Left lobe of liver (tissue), 2 donors: Measurements from ENCODE around the gene TRAPPC2L. TPM values are rescaled to one million over a fixed set of nuclear protein-coding genes. Genes with fewer than 3 reads are reported as not detected.

Experiments used
- ATAC-seq: fragments of 200-7000 bp; cut with Tn5 transposase; one replicate; pipeline ENCODE4 v1.9.1; 2020; ENCODE audit warnings: mild to moderate bottlenecking, moderate library complexity
- DNase-seq: peaks from one replicate; pipeline ENCODE4 v3.0.0-alpha.2; 2020; ENCODE audit warnings: low spot score
- total RNA-seq: library from RNA; stranded (reverse); gene quantifications from one replicate; pipeline ENCODE4 v1.2.1, GENCODE V29; 2021
- donor health status: DM: no; HTN: no; CAD: no; lungs with moderate emphysema.
- donor health status: DM: no; HTN: yes; CAD: no.

The TRAPPC2L gene
- total RNA-seq = 20.2 TPM

DNA sequence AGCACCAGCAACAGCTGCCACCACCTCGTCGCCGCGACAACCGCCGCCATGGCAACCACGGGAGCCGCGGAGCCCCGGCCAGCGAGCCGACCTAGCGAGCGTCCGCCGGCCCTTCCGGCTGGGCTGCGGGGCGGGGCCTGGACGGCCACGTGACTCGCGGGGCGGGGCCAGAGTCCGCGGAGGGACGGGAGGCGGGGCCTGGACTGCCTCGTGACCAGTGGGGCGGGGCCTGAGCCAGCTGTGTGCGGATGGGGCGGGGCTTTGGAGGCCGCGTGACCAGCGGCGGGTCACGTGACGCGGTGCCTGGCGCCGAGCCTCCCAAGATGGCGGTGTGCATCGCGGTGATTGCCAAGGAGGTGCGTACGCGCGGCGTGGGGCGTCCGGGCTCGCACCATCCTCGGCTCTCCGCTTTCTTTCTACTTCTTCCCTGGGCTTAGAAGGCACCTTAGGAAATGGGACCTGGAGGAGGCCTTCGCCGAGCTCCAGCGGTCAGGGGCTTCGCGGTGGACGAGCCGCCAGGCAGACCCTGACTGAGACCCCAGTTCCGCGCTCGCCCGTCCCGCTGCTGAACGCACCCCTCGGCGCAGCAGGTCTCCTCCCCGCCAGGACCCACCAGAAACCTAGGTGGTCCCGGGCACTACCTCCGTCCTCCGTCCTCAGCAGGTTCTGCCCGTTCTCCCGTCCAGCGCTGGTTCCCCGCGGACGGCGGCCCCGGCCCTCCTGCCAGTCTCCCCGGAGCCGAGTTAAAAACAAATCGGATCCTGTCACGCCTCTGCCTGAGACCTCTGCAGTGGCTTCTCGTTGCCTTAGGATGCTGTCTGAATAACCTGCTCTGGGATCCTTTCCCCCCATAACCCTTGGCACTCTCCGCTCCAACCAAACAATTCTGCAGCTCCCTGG, at the start of gene TRAPPC2L, which contains the start of gene GALNS:
Gene TRAPPC2L (plus strand): TSS at position 300 of the 900 bp plus-strand sequence. CDS start 24 bp downstream, at position 324.
Gene GALNS (minus strand): TSS at position 120 of the 900 bp plus-strand sequence. CDS start 70 bp downstream, at position 50.
- peak; percentile 96 for ATAC-seq
- DNase-seq = peak; percentile 99

DNA sequence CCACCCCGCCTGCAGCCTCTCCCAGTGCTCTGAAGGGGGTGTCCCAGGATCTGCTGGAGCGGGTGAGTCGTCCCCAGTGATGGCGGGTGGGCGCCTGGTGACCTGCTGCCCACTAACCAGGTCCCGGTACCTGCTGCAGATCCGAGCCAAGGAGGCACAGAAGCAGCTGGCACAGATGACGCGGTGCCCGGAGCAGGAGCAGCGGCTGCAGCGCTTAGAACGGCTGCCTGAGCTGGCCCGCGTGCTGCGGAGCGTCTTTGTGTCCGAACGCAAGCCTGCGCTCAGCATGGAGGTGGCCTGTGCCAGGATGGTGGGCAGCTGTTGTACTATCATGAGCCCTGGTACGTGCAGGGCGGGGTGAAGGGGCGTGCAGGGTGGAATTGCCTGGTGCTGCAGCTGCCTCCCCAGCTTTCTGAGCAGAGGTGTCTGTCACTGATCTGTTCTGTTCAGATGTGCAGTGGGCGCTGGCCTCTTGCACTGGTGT, 49.7 kb upstream of the TRAPPC2L start:
- no peak for ATAC-seq
- no peak for DNase-seq

DNA sequence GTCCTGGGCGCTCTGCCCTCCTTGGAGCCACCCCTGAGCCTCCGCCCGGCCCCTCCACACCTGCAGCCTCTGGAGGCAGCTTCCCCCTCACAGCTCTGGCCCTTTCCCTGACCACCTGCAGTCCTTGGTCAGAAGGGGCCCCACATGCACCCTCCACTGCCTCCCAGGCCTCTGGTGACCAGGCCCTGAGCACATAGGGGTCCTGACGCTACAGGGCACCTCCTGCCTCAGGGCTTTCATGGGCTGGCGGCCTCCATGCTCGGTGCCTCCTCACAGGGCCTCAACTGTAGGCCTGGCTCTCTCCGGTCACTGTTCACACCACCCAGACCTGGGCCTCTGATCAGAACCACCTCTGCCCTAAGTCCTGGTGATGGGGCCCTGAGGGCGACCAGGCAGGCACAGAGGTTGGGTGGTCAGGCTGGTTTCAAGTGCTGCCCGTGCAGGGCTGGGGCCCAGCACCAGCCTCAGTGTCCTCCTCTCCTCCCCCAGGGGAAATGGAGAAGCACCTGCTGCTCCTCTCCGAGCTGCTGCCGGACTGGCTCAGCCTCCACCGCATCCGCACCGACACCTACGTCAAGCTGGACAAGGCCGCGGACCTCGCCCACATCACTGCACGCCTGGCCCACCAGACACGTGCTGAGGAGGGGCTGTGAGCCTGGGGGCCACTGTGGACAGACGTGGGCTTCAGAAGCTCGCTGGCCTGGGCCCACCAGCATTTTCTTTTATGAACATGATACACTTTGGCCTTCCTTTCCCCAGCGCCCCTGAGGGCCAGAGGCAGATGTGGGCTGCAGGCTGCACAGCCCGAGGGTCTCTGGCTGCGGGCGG, 49.1 kb upstream of the TRAPPC2L start:
- DNase-seq = no peak
- ATAC-seq = no peak

DNA sequence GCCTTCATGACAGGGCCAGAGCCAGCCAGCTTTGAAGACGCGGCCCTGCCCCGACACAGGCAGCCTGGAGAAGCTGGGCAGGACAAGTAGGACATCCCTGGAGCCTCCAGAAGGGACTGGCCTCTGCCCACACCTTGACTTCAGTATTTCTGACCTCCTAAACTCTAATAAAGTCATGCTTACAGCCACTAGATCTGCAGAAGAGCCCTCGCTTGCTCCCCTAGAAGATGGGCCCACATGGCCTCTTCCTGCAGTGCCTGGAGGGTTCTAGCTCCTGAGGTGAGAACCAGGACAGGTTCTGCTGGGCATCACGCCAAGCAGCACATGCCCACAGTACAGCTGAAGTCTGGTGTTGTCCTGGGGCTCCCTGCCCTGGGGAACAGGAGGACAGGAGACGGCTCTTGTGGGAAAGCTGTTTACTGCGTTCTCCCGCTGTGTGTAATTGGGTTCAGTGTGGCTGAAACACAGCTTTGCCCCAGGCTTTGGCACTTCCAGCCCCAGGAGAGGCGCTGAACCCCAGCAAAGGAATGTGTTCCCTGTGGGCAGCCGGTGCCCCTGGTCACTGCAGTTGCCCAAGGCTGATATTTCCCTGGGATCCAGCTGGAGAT, 47.8 kb upstream of the TRAPPC2L start:
- ATAC-seq (no peak), DNase-seq (no peak)

DNA sequence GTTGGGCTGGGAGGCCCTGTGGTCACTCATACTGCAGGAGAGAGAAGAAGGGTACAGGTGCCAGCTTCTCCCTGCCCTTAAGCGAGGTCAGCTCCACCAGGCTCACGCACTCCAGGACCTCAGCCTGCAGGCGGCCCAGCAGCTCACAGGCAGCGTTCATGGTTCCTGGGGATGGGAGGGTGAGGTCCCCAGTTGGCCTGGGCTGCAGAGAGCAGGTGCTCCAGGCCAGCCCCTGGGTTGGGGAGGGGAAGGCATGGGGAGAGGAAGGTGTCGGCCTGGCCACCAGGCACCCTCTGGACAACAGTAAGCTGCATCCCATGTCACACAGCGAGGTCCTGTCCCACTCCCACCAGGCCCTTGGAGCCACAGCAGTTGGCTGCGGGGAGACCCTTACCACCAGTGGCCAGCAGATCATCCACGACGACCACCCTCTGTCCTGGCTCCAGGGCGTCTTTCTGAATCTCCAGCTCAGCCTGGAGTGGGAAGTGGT, 47.2 kb upstream of the TRAPPC2L start:
- no peak for DNase-seq
- no peak for ATAC-seq

GRCh38 chr16:88810166-88810911, 46.6 kb upstream of the TRAPPC2L start:
- ATAC-seq (no peak), DNase-seq (no peak)

DNA sequence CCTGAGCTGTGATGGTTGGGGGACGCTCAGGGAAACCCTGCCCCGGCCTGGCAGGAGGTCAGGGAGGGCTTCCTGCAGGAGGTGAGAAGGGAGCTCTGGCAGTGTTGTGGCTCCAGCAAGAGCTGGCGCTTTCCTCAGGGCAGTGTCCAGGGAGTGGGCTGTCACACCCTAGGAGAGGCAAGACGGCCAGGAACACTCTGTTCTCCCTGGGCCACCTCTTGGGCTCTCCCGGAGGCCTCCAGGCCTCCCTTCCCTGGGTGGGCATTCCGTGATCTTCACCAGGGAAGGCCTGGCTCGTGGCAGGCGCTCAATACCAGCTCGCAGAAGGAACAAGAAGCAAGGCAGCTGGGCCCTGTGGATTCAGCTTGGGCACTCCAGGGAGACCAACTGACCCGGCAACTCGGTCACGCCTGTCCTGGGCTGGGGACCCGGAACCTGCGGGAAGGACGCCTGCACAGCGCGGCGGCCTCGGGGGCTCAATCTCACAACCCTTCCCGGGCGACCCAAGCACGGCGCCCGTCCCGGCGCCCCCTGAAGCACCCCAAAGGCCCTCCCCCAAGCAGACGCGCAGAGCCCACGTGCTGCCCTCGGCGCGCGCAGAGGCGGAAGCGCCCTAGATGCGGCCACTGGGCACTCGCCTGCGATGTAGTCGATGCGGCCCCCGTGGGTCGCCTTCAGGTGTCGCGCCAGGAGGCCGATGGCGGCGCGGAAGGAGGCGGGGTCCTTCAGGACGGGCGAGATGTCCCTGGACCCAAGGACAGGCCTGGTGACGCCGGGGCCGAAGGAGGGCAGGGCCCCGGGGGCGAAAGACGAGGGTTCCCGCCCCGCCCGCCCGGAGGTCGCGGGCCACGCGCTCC, 45.8 kb upstream of the TRAPPC2L start:
- ATAC-seq (peak; percentile 63), DNase-seq (peak; percentile 72)

DNA sequence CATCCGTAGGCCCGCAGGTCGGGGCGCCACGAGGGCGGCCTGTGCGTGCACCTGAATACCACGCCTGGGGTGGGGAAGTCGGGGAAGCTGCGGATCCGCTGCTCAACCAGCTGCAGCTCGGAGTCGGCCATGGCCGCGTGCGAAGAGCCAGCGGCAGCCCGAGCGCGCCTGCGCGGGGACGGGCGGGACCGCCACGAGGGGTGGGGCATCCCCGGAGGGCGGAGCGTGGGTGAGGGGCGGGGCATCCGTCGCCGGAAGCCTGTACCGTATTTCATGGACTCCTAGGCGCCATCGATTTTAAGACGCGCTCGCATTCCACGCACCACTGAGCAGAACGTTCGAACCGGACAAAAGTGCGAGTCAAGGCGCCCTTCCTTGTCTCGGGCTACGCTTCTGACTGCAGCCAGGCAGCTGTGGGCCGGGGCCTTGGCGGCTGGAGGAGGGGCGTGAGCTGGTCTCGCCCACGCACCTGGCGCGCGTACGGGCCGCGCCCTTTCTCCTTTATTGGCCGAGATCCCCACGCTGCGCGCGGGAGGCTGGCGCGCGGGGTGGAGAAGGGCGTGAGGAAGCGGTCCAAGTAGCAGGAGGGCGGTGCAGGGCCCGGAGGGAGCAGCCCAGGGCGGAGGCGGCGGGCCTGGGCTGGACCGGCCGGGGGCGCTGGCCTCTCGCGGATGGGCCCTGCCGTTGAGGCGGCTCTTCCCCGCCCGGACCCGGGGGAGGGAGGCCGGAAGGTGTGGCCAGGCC, 45.0 kb upstream of the TRAPPC2L start, which contains the start of gene APRT:
Gene APRT (minus strand): TSS at position 160 of the 744 bp plus-strand sequence. CDS start 29 bp downstream, at position 131.
- peak; percentile 89 for ATAC-seq

DNA sequence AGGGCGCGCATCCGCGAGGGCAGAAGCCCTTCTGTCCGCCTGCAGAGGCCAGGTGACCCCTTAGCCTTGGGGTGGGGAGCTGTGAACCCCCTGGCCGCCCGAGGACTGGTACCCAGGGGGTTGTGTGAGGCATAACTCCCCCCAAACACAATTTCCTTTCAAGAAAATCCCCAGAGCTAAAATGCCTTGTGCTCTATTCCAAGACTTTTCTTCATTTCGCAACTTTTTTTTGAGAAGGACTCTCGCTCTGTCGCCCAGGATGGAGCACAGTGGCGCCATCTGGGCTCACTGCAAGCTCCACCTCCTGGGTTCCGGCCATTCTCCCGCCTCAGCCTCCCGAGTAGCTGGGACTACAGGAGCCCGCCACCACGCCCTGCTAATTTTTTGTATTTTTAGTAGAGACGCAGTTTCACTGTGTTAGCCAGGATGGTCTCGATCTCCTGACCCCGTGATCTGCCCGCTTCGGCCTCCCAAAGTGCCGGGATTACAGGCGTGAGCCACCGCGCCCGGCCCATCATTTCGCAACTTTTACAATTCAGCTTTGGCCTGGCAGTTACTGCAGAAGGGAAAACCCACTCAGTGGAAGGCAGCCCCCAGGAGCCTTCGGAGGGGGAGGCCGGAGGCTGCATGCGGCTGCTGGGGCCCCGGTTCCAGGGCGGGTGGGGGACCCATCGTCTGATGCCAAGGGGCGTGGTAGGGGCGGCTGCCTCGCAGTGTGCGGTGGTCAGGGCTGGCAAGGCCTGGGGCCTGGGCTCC, 44.2 kb upstream of the TRAPPC2L start:
- peak; percentile 1 for ATAC-seq
- DNase-seq = no peak

More for the DNA sequence above, 45.0 kb upstream of the TRAPPC2L start, which contains the start of gene APRT:
- peak; percentile 97 for DNase-seq

- no peak for ATAC-seq
- DNase-seq = no peak
Measured at GRCh38 chr16:88813269-88814143, 43.4 kb upstream of the TRAPPC2L start.

- ATAC-seq = no peak
- DNase-seq = no peak
Measured at GRCh38 chr16:88814144-88814502, 42.8 kb upstream of the TRAPPC2L start.

DNA sequence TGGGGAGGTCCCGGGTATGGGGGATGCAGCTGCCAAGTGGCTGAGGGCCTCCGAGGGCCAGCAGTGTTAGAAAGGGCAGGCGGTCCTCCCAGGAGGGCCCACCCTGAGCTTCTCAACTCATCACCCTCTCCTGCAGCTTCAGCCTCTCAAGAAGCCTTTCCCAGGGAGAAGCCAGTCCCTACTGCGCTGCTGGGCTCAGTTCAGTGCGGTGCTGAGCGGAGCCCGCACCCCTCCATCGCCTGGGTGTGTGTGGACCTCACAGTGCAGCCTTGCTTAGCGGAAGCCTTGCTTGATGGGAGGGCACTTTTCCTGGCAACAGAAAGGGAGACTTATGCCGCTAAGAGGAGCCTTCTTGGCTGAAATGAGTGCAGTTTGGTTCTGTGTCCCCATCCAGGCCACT, 41.7 kb upstream of the TRAPPC2L start:
- ATAC-seq (no peak), DNase-seq (no peak)

DNA sequence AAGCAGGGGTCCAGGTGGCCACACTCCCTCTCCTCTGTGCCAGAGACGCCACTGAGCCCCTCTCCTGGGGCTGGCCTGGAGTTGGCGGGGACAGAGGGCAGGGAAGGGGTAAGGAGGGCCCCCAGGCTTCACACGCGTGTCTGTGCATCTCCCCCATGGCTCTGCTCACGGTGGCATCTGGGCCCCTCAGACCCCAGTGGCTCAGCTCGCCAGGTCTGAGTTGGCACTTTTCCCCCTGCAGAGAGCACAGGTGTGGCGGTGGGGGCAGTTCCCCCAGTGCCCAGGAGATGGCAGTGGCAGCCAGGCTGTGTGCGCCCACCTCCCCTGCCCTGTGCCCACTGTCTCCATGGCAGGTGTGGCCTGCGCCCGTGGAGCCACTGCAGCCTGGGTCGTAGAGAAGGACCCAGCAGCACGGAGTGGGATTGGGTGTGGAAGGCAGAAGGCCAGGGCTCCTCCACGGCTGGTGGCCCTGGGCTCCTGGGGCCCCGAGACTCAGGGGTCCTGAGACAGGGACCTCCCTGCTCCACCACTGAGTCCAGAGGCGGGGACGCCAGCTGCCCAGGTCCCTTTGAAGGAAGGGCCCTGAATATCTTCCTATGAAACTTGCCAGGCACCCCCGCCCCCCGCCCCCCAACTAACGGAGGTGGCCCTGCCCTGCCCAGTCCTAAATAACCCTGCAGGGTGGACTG, 40.9 kb upstream of the TRAPPC2L start:
- ATAC-seq (peak; percentile 16), DNase-seq (no peak)

DNA sequence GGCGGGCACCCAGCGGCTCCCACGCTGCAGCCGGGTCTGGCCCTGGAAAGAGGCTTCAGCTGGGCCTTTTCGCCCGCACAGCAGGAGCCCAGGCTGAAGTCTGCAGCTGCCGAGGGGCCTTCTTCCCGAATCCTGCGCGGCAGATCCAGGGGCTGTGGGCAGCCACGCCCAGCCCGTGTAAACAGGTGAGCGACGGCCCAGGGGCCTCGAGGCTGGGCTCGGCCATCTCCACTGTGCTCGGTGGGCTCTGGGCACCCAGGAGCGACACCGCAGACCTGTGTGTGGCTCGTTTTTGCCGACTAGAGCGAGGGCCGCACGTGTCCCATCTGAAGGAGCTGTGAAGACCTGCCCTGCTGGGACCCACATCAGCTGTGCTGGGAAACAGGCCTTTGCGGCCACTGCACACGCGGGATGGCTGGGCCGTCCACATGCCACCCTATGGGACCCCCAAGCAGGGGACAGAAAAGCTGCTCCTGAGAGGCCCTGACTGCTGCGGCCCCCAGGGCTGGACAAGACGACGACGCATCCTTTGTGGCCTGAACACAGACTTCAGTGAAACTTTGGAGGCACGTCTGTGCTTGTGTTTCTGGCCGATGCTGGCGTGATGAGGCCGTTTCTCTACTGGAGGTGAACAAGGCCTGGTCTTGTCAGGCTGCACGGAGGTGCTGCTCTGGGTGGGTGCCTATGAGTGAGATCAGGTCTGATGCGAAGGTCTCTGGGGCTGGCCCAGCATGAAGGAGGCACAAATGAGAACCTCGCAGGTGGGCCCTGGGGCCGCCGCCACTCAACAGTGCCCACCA, 40.0 kb upstream of the TRAPPC2L start:
- no peak for DNase-seq
- ATAC-seq = no peak
